Measurements from ENCODE around the gene GALNT10.

GALNT10 gene

DNA sequence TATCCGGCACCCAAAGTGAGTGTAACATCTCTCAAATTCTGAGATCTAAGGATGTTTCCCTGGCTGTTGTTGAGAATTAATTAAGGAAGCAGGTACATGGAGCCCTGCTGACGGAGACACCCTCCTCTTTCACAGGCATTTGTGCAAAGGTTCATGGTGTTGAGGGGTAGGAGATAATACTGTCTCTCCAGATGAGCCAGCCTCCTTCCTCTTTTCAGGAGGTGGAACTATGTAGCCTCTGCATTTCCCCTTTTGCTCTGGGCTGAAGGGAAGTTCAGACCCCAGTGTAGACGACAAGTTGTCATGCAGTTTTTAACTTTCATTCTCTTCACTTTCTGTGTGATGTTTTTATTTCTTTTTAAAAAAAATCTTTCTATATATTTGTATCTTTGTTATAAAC lies 107.5 kb downstream of the GALNT10 start:
- Histone ChIP-seq H3K27me3 (ENCODE audit: insufficient read depth, low read depth, severe bottlenecking) (no peaks in the 10 kb centered on the region), H3K4me3 (ENCODE audit: low read depth, low read length) (no peak overlapping the region), H3K36me3 (no peaks in the 10 kb centered on the region), H3K9me3 (ENCODE audit: severe bottlenecking) (no peaks in the 10 kb centered on the region), H3K27ac (no peak overlapping the region)
- DNase-seq = no peak
- TF ChIP-seq, protein P1, sequence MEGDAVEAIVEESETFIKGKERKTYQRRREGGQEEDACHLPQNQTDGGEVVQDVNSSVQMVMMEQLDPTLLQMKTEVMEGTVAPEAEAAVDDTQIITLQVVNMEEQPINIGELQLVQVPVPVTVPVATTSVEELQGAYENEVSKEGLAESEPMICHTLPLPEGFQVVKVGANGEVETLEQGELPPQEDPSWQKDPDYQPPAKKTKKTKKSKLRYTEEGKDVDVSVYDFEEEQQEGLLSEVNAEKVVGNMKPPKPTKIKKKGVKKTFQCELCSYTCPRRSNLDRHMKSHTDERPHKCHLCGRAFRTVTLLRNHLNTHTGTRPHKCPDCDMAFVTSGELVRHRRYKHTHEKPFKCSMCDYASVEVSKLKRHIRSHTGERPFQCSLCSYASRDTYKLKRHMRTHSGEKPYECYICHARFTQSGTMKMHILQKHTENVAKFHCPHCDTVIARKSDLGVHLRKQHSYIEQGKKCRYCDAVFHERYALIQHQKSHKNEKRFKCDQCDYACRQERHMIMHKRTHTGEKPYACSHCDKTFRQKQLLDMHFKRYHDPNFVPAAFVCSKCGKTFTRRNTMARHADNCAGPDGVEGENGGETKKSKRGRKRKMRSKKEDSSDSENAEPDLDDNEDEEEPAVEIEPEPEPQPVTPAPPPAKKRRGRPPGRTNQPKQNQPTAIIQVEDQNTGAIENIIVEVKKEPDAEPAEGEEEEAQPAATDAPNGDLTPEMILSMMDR (IDR thresholded peaks at IDR 0.05; ENCODE audit: low read depth, low read length) = no peak

DNA sequence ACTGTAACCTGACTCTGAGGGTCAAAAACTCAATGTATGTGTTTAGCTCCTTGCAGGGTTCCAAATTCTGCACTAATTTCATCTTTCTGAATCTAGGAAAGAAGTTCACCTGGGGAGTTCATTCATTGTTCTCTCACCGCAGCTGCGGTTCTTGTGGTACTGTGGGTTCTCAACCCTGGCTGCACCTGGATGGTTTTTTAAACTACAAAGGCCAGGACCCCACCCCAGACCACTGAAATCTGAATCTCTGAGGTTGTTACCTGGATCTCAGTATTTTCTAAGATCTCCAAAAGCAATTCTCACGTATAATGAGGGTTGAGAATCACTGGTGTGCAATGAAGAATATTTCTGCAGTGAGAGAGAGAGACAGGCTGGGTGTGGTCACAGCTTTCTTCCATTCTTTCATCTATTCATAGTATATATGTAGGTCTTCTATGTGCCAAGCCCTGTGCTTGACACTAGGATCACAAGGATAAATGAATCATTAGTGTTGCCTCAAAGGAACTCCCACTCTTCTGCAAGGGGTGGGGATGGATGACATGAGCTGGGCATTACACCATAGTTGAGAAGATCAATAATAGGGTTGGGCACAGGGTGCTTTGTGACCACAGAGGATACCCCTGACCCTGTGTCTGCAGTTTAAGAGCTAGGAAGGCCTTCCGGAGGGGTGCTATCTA lies 109.8 kb downstream of the GALNT10 start:
- TF ChIP-seq, protein P1 (IDR thresholded peaks at IDR 0.05; ENCODE audit: low read depth, low read length) = no peak
- no peak overlapping the region for H3K4me3 ChIP-seq (ENCODE audit: low read depth, low read length)
- no peak overlapping the region for H3K27ac ChIP-seq
- H3K9me3 ChIP-seq (ENCODE audit: severe bottlenecking) = no peaks in the 10 kb centered on the region
- no peaks in the 10 kb centered on the region for H3K27me3 ChIP-seq (ENCODE audit: insufficient read depth, low read depth, severe bottlenecking)
- H3K36me3 ChIP-seq = no peaks in the 10 kb centered on the region
- DNase-seq = no peak

DNA sequence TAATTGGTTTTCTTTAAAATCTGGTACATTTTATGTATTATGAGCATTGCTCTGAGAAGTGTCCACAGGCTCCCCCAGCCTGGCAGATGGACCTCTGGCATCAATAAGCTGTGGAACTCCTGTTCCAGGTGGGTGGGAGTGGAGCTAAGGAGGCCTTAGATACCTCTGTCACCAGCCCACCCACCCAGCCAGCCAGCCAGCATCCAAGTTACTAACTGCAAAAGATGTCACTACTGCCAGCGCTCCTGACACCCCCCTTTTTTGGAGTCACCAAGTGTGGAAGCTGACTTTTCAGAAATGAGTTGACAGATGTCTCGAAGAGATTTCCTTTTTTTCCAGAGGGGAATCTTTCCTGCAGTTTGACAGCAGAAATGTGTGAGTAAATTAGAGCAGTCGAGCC lies 111.2 kb downstream of the GALNT10 start:
- no peak for DNase-seq
- Histone ChIP-seq H3K27ac (no peak overlapping the region), H3K4me3 (ENCODE audit: low read depth, low read length) (no peak overlapping the region), H3K9me3 (ENCODE audit: severe bottlenecking) (no peaks in the 10 kb centered on the region), H3K27me3 (ENCODE audit: insufficient read depth, low read depth, severe bottlenecking) (no peaks in the 10 kb centered on the region), H3K36me3 (no peaks in the 10 kb centered on the region)
- TF ChIP-seq, protein P1 (IDR thresholded peaks at IDR 0.05; ENCODE audit: low read depth, low read length) = no peak

DNA sequence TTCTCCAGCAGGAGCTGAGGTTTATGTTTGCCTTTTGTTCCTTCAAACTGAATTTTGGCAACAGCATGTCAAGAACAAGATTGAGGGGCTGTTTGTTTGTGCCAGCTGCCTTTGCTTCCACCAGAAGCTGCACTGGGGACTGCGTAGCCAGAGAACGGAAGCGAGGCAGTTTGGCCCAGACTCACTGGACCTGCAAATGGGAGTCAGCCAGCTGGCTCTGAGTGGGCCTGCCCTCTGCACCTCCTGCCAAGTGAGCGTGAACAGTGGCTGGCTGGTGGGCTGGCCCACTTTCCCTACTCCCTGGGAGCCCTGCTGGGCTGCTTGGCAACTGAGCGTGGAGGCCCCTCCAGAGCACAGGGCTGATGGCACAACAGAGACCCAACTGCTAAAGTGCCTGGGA lies 111.6 kb downstream of the GALNT10 start:
- H3K27ac ChIP-seq = no peak overlapping the region
- no peak overlapping the region for H3K4me3 ChIP-seq (ENCODE audit: low read depth, low read length)
- DNase-seq = no peak
- TF ChIP-seq, protein P1 (IDR thresholded peaks at IDR 0.05; ENCODE audit: low read depth, low read length) = no peak
- H3K27me3 ChIP-seq (ENCODE audit: insufficient read depth, low read depth, severe bottlenecking) = no peaks in the 10 kb centered on the region
- no peaks in the 10 kb centered on the region for H3K36me3 ChIP-seq
- no peaks in the 10 kb centered on the region for H3K9me3 ChIP-seq (ENCODE audit: severe bottlenecking)

DNA sequence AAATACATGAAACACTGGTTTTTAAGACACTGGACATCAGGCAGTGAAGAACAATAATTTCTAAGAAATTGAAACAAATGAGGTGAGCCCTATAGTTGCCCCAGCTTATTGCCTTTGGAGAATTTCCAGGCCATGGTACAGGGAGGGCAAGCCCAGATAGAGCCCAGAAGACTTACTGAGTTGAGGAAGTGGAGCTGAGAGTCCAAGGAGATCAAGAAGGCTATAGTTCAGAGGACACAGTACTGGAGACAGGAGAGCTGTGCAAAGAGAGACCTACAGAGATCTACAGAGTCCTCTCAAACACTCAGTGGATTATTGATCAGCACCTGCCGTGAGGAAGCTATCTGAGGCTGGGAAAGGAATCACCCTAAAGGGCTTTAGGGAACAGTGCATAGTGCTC lies 112.6 kb downstream of the GALNT10 start:
- no peaks in the 10 kb centered on the region for H3K9me3 ChIP-seq (ENCODE audit: severe bottlenecking)
- DNase-seq = no peak
- TF ChIP-seq, protein P1 (IDR thresholded peaks at IDR 0.05; ENCODE audit: low read depth, low read length) = no peak
- H3K27ac ChIP-seq = no peak overlapping the region
- no peaks in the 10 kb centered on the region for H3K27me3 ChIP-seq (ENCODE audit: insufficient read depth, low read depth, severe bottlenecking)
- H3K36me3 ChIP-seq = no peaks in the 10 kb centered on the region
- H3K4me3 ChIP-seq (ENCODE audit: low read depth, low read length) = no peak overlapping the region

All from WERI-Rb-1 (cell line).